ENCODE results near the gene RALGAPA2.

- no peak for TF ChIP-seq RFX5 (IDR thresholded peaks at IDR 0.05; ENCODE audit: low read length)
- no peak for TF ChIP-seq CTCF (IDR thresholded peaks at IDR 0.05)
- no peak for TF ChIP-seq EP300 (IDR thresholded peaks at IDR 0.05; ENCODE audit: borderline replicate concordance in 1 of 2, low read depth in 1 of 2, low read length in 1 of 2)
- no peak for TF ChIP-seq RXRA (IDR thresholded peaks at IDR 0.05; ENCODE audit: borderline replicate concordance, low read depth)
- no peak for TF ChIP-seq USF2 (IDR thresholded peaks at IDR 0.05; ENCODE audit: borderline replicate concordance, low read depth, low read length)
- no peak for TF ChIP-seq POLR2AphosphoS5 (IDR thresholded peaks at IDR 0.05; ENCODE audit: low read depth, low read length)
- no peak for TF ChIP-seq MAX (IDR thresholded peaks at IDR 0.05; ENCODE audit: low read depth)
- no peak for TF ChIP-seq CHD2 (IDR thresholded peaks at IDR 0.05; ENCODE audit: low read length, partially characterized antibody)
- no peak for TF ChIP-seq GABPA (IDR thresholded peaks at IDR 0.05; ENCODE audit: low read depth)
- TF ChIP-seq FOSL2 (IDR thresholded peaks at IDR 0.05; ENCODE audit: borderline replicate concordance, low read depth), result no peak
Measured at GRCh38 chr20:20554951-20555350, 157.5 kb downstream of the RALGAPA2 start.
